Neural cell (in vitro differentiated cells): ENCODE data around the gene CPSF4L. TPM values are rescaled to one million over a fixed set of nuclear protein-coding genes. Genes with fewer than 3 reads are reported as not detected.

Experiments used
- H2AFZ ChIP-seq: fragments of 200-600, 300-800 bp; sonication (generic), shearing (Covaris generic); 2 replicates; pipeline ENCODE4 v1.6.0; 2014; ENCODE audit warnings: low read depth, mild to moderate bottlenecking, antibody characterized with exemption, low read length, moderate library complexity
- H3F3A ChIP-seq: fragments of 200-600 bp; shearing (Covaris generic); 2 replicates; pipeline ENCODE4 v1.6.1; 2016; ENCODE audit warnings: mild to moderate bottlenecking, moderate library complexity, mixed read lengths, antibody characterized with exemption, low read length; ENCODE audit not compliant: insufficient read depth, poor library complexity, severe bottlenecking
- H3K27ac ChIP-seq: fragments of 200-600, 300-800 bp; sonication (generic), shearing (Covaris generic); 2 replicates; pipeline ENCODE4 v1.5.1; 2014; ENCODE audit warnings: mild to moderate bottlenecking, low read length, moderate library complexity
- H3K27me3 ChIP-seq: fragments of 300-800, 200-600 bp; sonication (generic), shearing (Covaris generic); 2 replicates; pipeline ENCODE4 v1.6.0; 2014; ENCODE audit warnings: mild to moderate bottlenecking, low read depth, low read length, moderate library complexity; ENCODE audit not compliant: insufficient read depth
- H3K36me3 ChIP-seq: fragments of 300-800, 200-600 bp; sonication (generic), shearing (Covaris generic); 2 replicates; pipeline ENCODE4 v1.5.1; 2014; ENCODE audit warnings: mild to moderate bottlenecking, antibody characterized with exemption, low read length, moderate library complexity; ENCODE audit not compliant: insufficient read depth
- H3K4me2 ChIP-seq: fragments of 300-800, 200-600 bp; sonication (generic), shearing (Covaris generic); 2 replicates; pipeline ENCODE4 v1.6.0; 2014; ENCODE audit warnings: mild to moderate bottlenecking, low read length
- H3K4me3 ChIP-seq: fragments of 300-800, 200-600 bp; sonication (generic), shearing (Covaris generic); 2 replicates; pipeline ENCODE4 v1.5.1; 2014; ENCODE audit warnings: mild to moderate bottlenecking, low read length, moderate library complexity
- H3K79me2 ChIP-seq: fragments of 200-600 bp; shearing (Covaris generic); replicated peaks from 2 replicates; pipeline ENCODE4 v1.6.0; 2014; ENCODE audit warnings: mild to moderate bottlenecking, low read length, moderate library complexity; ENCODE audit not compliant: insufficient read depth
- H3K9ac ChIP-seq: fragments of 300-800, 200-600 bp; sonication (generic), shearing (Covaris generic); 2 replicates; pipeline ENCODE4 v1.6.1; 2016; ENCODE audit warnings: mild to moderate bottlenecking, low read length, mixed read lengths
- H3K9me2 ChIP-seq: fragments of 200-600 bp; shearing (Covaris generic); 2 replicates; pipeline ENCODE4 v1.6.1; 2016; ENCODE audit warnings: mild to moderate bottlenecking, low read length, mixed read lengths; ENCODE audit not compliant: insufficient read depth
- H3K9me3 ChIP-seq: fragments of 200-600, 300-800 bp; sonication (generic), shearing (Covaris generic); 2 replicates; pipeline ENCODE4 v1.6.1; 2016; ENCODE audit warnings: mild to moderate bottlenecking, mixed run types, low read length, moderate library complexity, mixed read lengths
- H4K20me1 ChIP-seq: fragments of 200-600 bp; shearing (Covaris generic); 2 replicates; pipeline ENCODE4 v1.6.1; 2016; ENCODE audit warnings: mild to moderate bottlenecking, mixed run types; ENCODE audit not compliant: insufficient read depth
- CTCF ChIP-seq: fragments of 450-650 bp; IDR thresholded peaks from 2 replicates; pipeline ENCODE4 v1.5.1; 2014; ENCODE audit warnings: antibody characterized with exemption, mild to moderate bottlenecking, moderate library complexity; ENCODE audit not compliant: poor library complexity, severe bottlenecking
- EP300 ChIP-seq: fragments of 450-650 bp; conservative IDR thresholded peaks from 2 replicates; pipeline ENCODE4 v1.6.1; 2014; ENCODE audit warnings: antibody characterized with exemption, mild to moderate bottlenecking, moderate library complexity; ENCODE audit not compliant: poor library complexity, severe bottlenecking
- EZH2 ChIP-seq: fragments of 200-600, 300-800 bp; shearing (Covaris generic), sonication (generic); IDR thresholded peaks from 2 replicates; pipeline ENCODE4 v1.6.1; 2014; ENCODE audit warnings: antibody characterized with exemption, low read length, borderline replicate concordance, mild to moderate bottlenecking; ENCODE audit not compliant: insufficient read depth, poor library complexity, severe bottlenecking
- MXI1 ChIP-seq: fragments of 450-650 bp; conservative IDR thresholded peaks from 2 replicates; pipeline ENCODE4 v1.6.1; 2014; ENCODE audit warnings: antibody characterized with exemption, mild to moderate bottlenecking; ENCODE audit not compliant: poor library complexity, severe bottlenecking
- POLR2AphosphoS5 ChIP-seq: IDR thresholded peaks from 2 replicates; pipeline ENCODE4 v1.6.1; 2012
- RAD21 ChIP-seq: fragments of 450-650 bp; conservative IDR thresholded peaks from 2 replicates; pipeline ENCODE4 v1.6.1; 2014; ENCODE audit warnings: antibody characterized with exemption, mild to moderate bottlenecking, moderate library complexity
- REST ChIP-seq: IDR thresholded peaks from 2 replicates; pipeline ENCODE4 v1.6.1; 2012; ENCODE audit warnings: borderline replicate concordance
- SMC3 ChIP-seq: fragments of 450-650 bp; conservative IDR thresholded peaks from 2 replicates; pipeline ENCODE4 v1.6.1; 2014; ENCODE audit warnings: antibody characterized with exemption, mild to moderate bottlenecking, moderate library complexity; ENCODE audit not compliant: poor library complexity
- TAF1 ChIP-seq: IDR thresholded peaks from 2 replicates; pipeline ENCODE4 v1.6.1; 2012; ENCODE audit warnings: low read depth
- polyA plus RNA-seq: library from polyadenylated mRNA; depleted of rRNA; stranded (reverse); fragments of >200 nt; gene quantifications from 2 replicates; pipeline ENCODE4 v1.2.3, GENCODE V29; 2014

CPSF4L gene
- polyA plus RNA-seq, 1 donor from 2014 or later: not detected

GRCh38 chr17:73280191-73280590 is 18.5 kb upstream of the CPSF4L start:
- Histone ChIP-seq H3K27ac (no peak overlapping the region), H3K9ac (no peak overlapping the region), H3K36me3 (no peaks in the 10 kb centered on the region), H3K79me2 (no peaks in the 10 kb centered on the region), H4K20me1 (no peaks in the 10 kb centered on the region), H2AFZ (no peak overlapping the region), H3F3A (no peaks in the 10 kb centered on the region), H3K4me2 (no peak overlapping the region), H3K4me3 (no peak overlapping the region), H3K9me2 (no peaks in the 10 kb centered on the region), H3K9me3 (no peaks in the 10 kb centered on the region), H3K27me3 (no peaks in the 10 kb centered on the region)
- TF ChIP-seq RAD21 (no peak), EP300 (no peak), CTCF (no peak), EZH2 (no peak), MXI1 (no peak), SMC3 (no peak), REST (no peak), TAF1 (no peak), POLR2AphosphoS5 (no peak)

GRCh38 chr17:73279704-73280103 is 18.0 kb upstream of the CPSF4L start:
- TF ChIP-seq EZH2: no peak
- TF ChIP-seq POLR2AphosphoS5: no peak
- no peak for TF ChIP-seq CTCF
- TF ChIP-seq REST: no peak
- TF ChIP-seq EP300: no peak
- TF ChIP-seq RAD21: no peak
- Histone ChIP-seq H3K9ac (no peak overlapping the region), H3F3A (no peaks in the 10 kb centered on the region), H2AFZ (no peak overlapping the region), H3K9me2 (no peaks in the 10 kb centered on the region), H3K27me3 (no peaks in the 10 kb centered on the region), H3K4me3 (no peak overlapping the region), H3K79me2 (no peaks in the 10 kb centered on the region), H3K27ac (no peak overlapping the region), H3K9me3 (no peaks in the 10 kb centered on the region), H4K20me1 (no peaks in the 10 kb centered on the region), H3K36me3 (no peaks in the 10 kb centered on the region), H3K4me2 (no peak overlapping the region)
